Measurements from ENCODE around the gene CACNA2D3.

- TF ChIP-seq CTCF (IDR thresholded peaks at IDR 0.05; ENCODE audit: low read depth, low read length, missing input control) = no peak
- no peak for TF ChIP-seq TAF1 (conservative IDR thresholded peaks at IDR 0.05)
- no peak for TF ChIP-seq MAX (IDR thresholded peaks at IDR 0.05)
- no peak for TF ChIP-seq RAD21 (IDR thresholded peaks at IDR 0.05)
- no peak for TF ChIP-seq ATF3 (IDR thresholded peaks at IDR 0.05)
Observed at GRCh38 chr3:55105647-55106046, 983.3 kb downstream of the CACNA2D3 start.
